ENCODE data around the gene IQCH. TPM values are rescaled to one million over a fixed set of nuclear protein-coding genes. Genes with fewer than 3 reads are reported as not detected.

IQCH gene
- total RNA-seq, 1 donor from 2014 or later: 1.5 TPM

- intact Hi-C loops (cut with DNase I): no loop called here
- no peaks in the 10 kb centered on the region for H3K9me3 ChIP-seq
- no peaks in the 10 kb centered on the region for H3K27me3 ChIP-seq
- H3K27ac ChIP-seq: no peak overlapping the region
- TF ChIP-seq POLR2AphosphoS5 (IDR thresholded peaks at IDR 0.05; ENCODE audit: insufficient read depth in 1 of 2, low read depth in 1 of 2) (no peak), CTCF (IDR thresholded peaks at IDR 0.05) (no peak), POLR2A (IDR thresholded peaks at IDR 0.05) (no peak)
- no peaks in the 10 kb centered on the region for H3K36me3 ChIP-seq
- no peak for DNase-seq (ENCODE audit: extremely low spot score in 2 of 2)
- no peaks in the 10 kb centered on the region for H3K4me1 ChIP-seq
- no peak overlapping the region for H3K4me3 ChIP-seq
Measured at GRCh38 chr15:67319961-67320360, 65.4 kb downstream of the IQCH start.

- intact Hi-C loops (cut with DNase I): no loop called here
Measured at GRCh38 chr15:67321352-67321751, 66.8 kb downstream of the IQCH start.

GRCh38 chr15:67322481-67322880 is 67.9 kb downstream of the IQCH start:
- Histone ChIP-seq H3K9me3 (no peaks in the 10 kb centered on the region), H3K27me3 (no peaks in the 10 kb centered on the region), H3K4me1 (no peaks in the 10 kb centered on the region), H3K36me3 (no peaks in the 10 kb centered on the region), H3K27ac (no peak overlapping the region), H3K4me3 (no peak overlapping the region)
- TF ChIP-seq POLR2A (IDR thresholded peaks at IDR 0.05) (no peak), POLR2AphosphoS5 (IDR thresholded peaks at IDR 0.05; ENCODE audit: insufficient read depth in 1 of 2, low read depth in 1 of 2) (no peak), CTCF (IDR thresholded peaks at IDR 0.05) (no peak)
- no peak for DNase-seq (ENCODE audit: extremely low spot score in 2 of 2)
- intact Hi-C loops (cut with DNase I): no loop called here

More at GRCh38 chr15:67321352-67321751, 66.8 kb downstream of the IQCH start:
- Histone ChIP-seq H3K4me1 (no peaks in the 10 kb centered on the region), H3K4me3 (no peak overlapping the region), H3K36me3 (no peaks in the 10 kb centered on the region), H3K27ac (no peak overlapping the region), H3K27me3 (no peaks in the 10 kb centered on the region), H3K9me3 (no peaks in the 10 kb centered on the region)
- TF ChIP-seq CTCF (IDR thresholded peaks at IDR 0.05) (no peak), POLR2A (IDR thresholded peaks at IDR 0.05) (no peak), POLR2AphosphoS5 (IDR thresholded peaks at IDR 0.05; ENCODE audit: insufficient read depth in 1 of 2, low read depth in 1 of 2) (no peak)
- DNase-seq (ENCODE audit: extremely low spot score in 2 of 2): no peak

GRCh38 chr15:67327312-67327711 is 72.7 kb downstream of the IQCH start:
- no peaks in the 10 kb centered on the region for H3K27me3 ChIP-seq
- H3K27ac ChIP-seq: no peak overlapping the region
- TF ChIP-seq CTCF (IDR thresholded peaks at IDR 0.05) (no peak), POLR2AphosphoS5 (IDR thresholded peaks at IDR 0.05; ENCODE audit: insufficient read depth in 1 of 2, low read depth in 1 of 2) (no peak), POLR2A (IDR thresholded peaks at IDR 0.05) (no peak)
- no peaks in the 10 kb centered on the region for H3K9me3 ChIP-seq
- no peaks in the 10 kb centered on the region for H3K36me3 ChIP-seq
- intact Hi-C loops (cut with DNase I): no loop called here
- H3K4me3 ChIP-seq: no peak overlapping the region
- H3K4me1 ChIP-seq: no peaks in the 10 kb centered on the region
- no peak for DNase-seq (ENCODE audit: extremely low spot score in 2 of 2)

- Histone ChIP-seq H3K9me3 (no peaks in the 10 kb centered on the region), H3K36me3 (no peaks in the 10 kb centered on the region), H3K4me3 (no peak overlapping the region), H3K27me3 (no peaks in the 10 kb centered on the region), H3K27ac (no peak overlapping the region), H3K4me1 (no peaks in the 10 kb centered on the region)
- TF ChIP-seq POLR2AphosphoS5 (IDR thresholded peaks at IDR 0.05; ENCODE audit: insufficient read depth in 1 of 2, low read depth in 1 of 2): no peak
- no peak for TF ChIP-seq POLR2A (IDR thresholded peaks at IDR 0.05)
- no peak for TF ChIP-seq CTCF (IDR thresholded peaks at IDR 0.05)
- intact Hi-C loops (cut with DNase I): no loop called here
- DNase-seq (ENCODE audit: extremely low spot score in 2 of 2): no peak
Measured at GRCh38 chr15:67327737-67328136, 73.2 kb downstream of the IQCH start.

All from vagina (tissue), 2 donors.